Measurements from ENCODE around the gene CMIP.

The CMIP gene

GRCh38 chr16:81562174-81562849, 117.7 kb downstream of the CMIP start:
- DNase-seq (ENCODE audit: low read depth in 4 of 4, low spot score in 1 of 4), result no peak

- no peak for DNase-seq (ENCODE audit: low read depth in 4 of 4, low spot score in 1 of 4)
Observed at GRCh38 chr16:81562926-81563325, 118.3 kb downstream of the CMIP start.

- DNase-seq (ENCODE audit: low read depth in 4 of 4, low spot score in 1 of 4), result no peak
Observed at GRCh38 chr16:81564421-81564911, 119.9 kb downstream of the CMIP start.

- DNase-seq (ENCODE audit: low read depth in 4 of 4, low spot score in 1 of 4), result no peak
Observed at GRCh38 chr16:81565321-81566028, 120.9 kb downstream of the CMIP start.

- DNase-seq (ENCODE audit: low read depth in 4 of 4, low spot score in 1 of 4), result no peak
Observed at GRCh38 chr16:81566086-81567007, 121.7 kb downstream of the CMIP start.

GRCh38 chr16:81567087-81567486, 122.5 kb downstream of the CMIP start:
- DNase-seq (ENCODE audit: low read depth in 4 of 4, low spot score in 1 of 4), result no peak

GRCh38 chr16:81567987-81568748, 123.6 kb downstream of the CMIP start:
- peak in 3 of 4 experiments; percentile 16 to 58 (median 23) for DNase-seq (ENCODE audit: low read depth in 4 of 4, low spot score in 1 of 4)

- DNase-seq (ENCODE audit: low read depth in 4 of 4, low spot score in 1 of 4), result no peak
Observed at GRCh38 chr16:81568749-81569087, 124.1 kb downstream of the CMIP start.

GRCh38 chr16:81569361-81570034, 124.9 kb downstream of the CMIP start:
- DNase-seq (ENCODE audit: low read depth in 4 of 4, low spot score in 1 of 4), result no peak

- DNase-seq (ENCODE audit: low read depth in 4 of 4, low spot score in 1 of 4), result no peak
Observed at GRCh38 chr16:81570151-81570846, 125.7 kb downstream of the CMIP start.

- no peak for DNase-seq (ENCODE audit: low read depth in 4 of 4, low spot score in 1 of 4)
Observed at GRCh38 chr16:81571175-81571574, 126.6 kb downstream of the CMIP start.

GRCh38 chr16:81571592-81572385, 127.2 kb downstream of the CMIP start:
- no peak for DNase-seq (ENCODE audit: low read depth in 4 of 4, low spot score in 1 of 4)

GRCh38 chr16:81572386-81573144, 128.0 kb downstream of the CMIP start:
- DNase-seq (ENCODE audit: low read depth in 4 of 4, low spot score in 1 of 4), result no peak

- DNase-seq (ENCODE audit: low read depth in 4 of 4, low spot score in 1 of 4), result no peak
Observed at GRCh38 chr16:81573533-81574020, 129.0 kb downstream of the CMIP start.

GRCh38 chr16:81574168-81574567, 129.6 kb downstream of the CMIP start:
- DNase-seq (ENCODE audit: low read depth in 4 of 4, low spot score in 1 of 4), result no peak

GRCh38 chr16:81575307-81575706, 130.7 kb downstream of the CMIP start:
- no peak for DNase-seq (ENCODE audit: low read depth in 4 of 4, low spot score in 1 of 4)

GRCh38 chr16:81575834-81576233, 131.2 kb downstream of the CMIP start:
- no peak for DNase-seq (ENCODE audit: low read depth in 4 of 4, low spot score in 1 of 4)

- DNase-seq (ENCODE audit: low read depth in 4 of 4, low spot score in 1 of 4), result no peak
Observed at GRCh38 chr16:81576696-81577095, 132.1 kb downstream of the CMIP start.
